Glutamatergic neuron (in vitro differentiated cells): ENCODE results near the gene CEP85. TPM values are rescaled to one million over a fixed set of nuclear protein-coding genes. Genes with fewer than 3 reads are reported as not detected.

ENCODE experiments used
- DNase-seq: peaks from one replicate; pipeline ENCODE4 v3.0.0; 2022
- H3K27ac Mint-ChIP-seq: one replicate; pipeline ENCODE4 v1.8.0; 2020; ENCODE audit warnings: mild to moderate bottlenecking, mixed read lengths, inconsistent platforms; ENCODE audit not compliant: unreplicated experiment
- H3K27me3 Mint-ChIP-seq: one replicate; pipeline ENCODE4 v1.8.0; 2020; ENCODE audit warnings: mild to moderate bottlenecking, moderate library complexity, mixed read lengths, inconsistent platforms; ENCODE audit not compliant: unreplicated experiment
- H3K36me3 Mint-ChIP-seq: one replicate; pipeline ENCODE4 v1.8.0; 2020; ENCODE audit warnings: mild to moderate bottlenecking, mixed read lengths, inconsistent platforms; ENCODE audit not compliant: unreplicated experiment
- H3K4me1 Mint-ChIP-seq: one replicate; pipeline ENCODE4 v1.8.0; 2020; ENCODE audit warnings: mild to moderate bottlenecking, low read depth, mixed read lengths, inconsistent platforms; ENCODE audit not compliant: unreplicated experiment
- H3K4me3 Mint-ChIP-seq: one replicate; pipeline ENCODE4 v1.8.0; 2020; ENCODE audit warnings: mild to moderate bottlenecking, mixed read lengths, inconsistent platforms; ENCODE audit not compliant: unreplicated experiment
- H3K9me3 Mint-ChIP-seq: one replicate; pipeline ENCODE4 v1.8.0; 2020; ENCODE audit warnings: mild to moderate bottlenecking, moderate library complexity, mixed read lengths, inconsistent platforms; ENCODE audit not compliant: unreplicated experiment
- total RNA-seq: library from RNA; stranded (reverse); fragmentation: NEBNext Ultra II Directional; extraction: Animal tissue kit (Norgen Biotek cat#: 25700); gene quantifications from one replicate; pipeline ENCODE4 v1.2.1, GENCODE V29; 2021; ENCODE audit not compliant: unreplicated experiment
- TF ChIP-seq, protein P1 (sequence below): fragments of 200-600 bp; sonication (generic); IDR thresholded peaks from one replicate; pipeline ENCODE4 v1.5.0; 2021; ENCODE audit not compliant: partially characterized antibody, unreplicated experiment

CEP85 gene
- total RNA-seq, 1 donor from 2014 or later = 28.2 TPM

- Mint-ChIP-seq H3K27ac (no peak overlapping the region), H3K9me3 (no peaks in the 10 kb centered on the region), H3K27me3 (peaks cover 1% of the 10 kb centered on the region), H3K36me3 (no peaks in the 10 kb centered on the region), H3K4me3 (no peak overlapping the region), H3K4me1 (no peaks in the 10 kb centered on the region)
- TF ChIP-seq, protein P1, sequence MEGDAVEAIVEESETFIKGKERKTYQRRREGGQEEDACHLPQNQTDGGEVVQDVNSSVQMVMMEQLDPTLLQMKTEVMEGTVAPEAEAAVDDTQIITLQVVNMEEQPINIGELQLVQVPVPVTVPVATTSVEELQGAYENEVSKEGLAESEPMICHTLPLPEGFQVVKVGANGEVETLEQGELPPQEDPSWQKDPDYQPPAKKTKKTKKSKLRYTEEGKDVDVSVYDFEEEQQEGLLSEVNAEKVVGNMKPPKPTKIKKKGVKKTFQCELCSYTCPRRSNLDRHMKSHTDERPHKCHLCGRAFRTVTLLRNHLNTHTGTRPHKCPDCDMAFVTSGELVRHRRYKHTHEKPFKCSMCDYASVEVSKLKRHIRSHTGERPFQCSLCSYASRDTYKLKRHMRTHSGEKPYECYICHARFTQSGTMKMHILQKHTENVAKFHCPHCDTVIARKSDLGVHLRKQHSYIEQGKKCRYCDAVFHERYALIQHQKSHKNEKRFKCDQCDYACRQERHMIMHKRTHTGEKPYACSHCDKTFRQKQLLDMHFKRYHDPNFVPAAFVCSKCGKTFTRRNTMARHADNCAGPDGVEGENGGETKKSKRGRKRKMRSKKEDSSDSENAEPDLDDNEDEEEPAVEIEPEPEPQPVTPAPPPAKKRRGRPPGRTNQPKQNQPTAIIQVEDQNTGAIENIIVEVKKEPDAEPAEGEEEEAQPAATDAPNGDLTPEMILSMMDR = no peak
- DNase-seq = no peak
Observed at GRCh38 chr1:26314501-26314900, 80.5 kb downstream of the CEP85 start.

DNA sequence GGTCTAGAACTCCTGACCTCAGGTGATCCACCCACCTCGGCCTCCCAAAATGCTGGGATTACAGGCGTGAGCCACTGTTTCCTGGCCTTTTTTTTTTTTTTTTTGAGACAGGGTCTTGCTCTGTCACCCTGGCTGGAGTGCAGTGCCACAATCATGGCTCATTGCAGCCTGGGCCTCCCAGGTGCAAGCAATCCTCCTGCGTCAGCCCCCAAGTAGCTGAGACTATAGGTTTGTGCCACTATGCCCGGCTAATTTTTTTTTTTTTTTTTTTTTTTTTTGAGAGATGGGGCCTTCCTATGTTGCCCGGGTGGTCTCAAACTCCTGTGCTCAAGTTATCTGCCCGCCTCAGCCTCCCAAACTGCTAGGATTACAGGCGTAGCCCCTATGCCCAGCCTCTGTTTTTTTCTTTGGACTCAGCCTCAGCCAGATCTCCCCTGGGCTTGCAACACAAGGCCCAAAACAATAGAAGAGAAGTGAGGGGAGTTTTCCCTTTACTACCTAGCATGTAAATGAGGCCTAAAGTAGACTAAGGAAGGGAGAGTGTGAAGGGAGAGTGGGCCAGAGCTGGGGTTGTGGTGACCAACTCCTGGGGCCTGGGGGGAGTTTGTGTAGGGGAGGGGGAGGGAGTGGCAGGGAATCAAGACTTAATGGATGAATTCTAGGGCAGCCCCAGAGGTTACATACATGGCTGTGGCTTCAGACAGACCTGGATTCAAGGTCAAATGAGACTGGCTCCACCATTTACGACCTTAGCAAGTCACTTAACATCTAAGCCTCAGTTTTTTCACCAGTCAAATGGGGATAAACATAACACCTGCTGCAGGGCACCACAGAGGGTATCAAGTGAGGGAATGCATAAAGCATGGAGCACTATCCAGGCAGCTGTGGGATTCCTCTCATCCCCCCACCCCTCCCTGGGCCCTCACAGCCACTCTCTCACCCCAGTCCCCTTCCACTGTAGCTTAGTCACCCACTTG, 82.2 kb downstream of the CEP85 start:
- no peak overlapping the region for H3K4me3 Mint-ChIP-seq
- no peaks in the 10 kb centered on the region for H3K36me3 Mint-ChIP-seq
- DNase-seq = no peak
- no peaks in the 10 kb centered on the region for H3K9me3 Mint-ChIP-seq
- H3K4me1 Mint-ChIP-seq = peaks cover 2% of the 10 kb centered on the region
- TF ChIP-seq, protein P1 = no peak
- no peak overlapping the region for H3K27ac Mint-ChIP-seq
- H3K27me3 Mint-ChIP-seq = peaks cover 1% of the 10 kb centered on the region

DNA sequence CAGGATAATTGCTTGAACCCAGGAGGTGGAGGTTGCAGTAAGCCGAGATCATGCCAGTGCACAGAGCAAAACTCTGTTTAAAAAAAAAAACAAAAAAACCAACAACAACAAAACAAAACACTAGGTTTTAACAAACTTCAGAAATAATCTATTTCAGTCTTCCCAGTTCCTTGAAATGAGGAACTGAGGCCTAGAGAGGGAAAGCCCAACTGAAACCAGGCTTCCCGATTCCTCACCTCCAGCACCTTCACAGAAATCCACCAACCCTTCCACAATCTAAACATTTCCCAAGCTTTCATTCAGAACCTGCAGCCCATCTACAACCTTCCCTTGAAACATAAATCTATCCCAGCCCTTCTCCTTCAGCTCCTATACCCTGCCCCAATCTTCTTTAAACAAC, 83.1 kb downstream of the CEP85 start:
- Mint-ChIP-seq H3K27me3 (peaks cover 1% of the 10 kb centered on the region), H3K4me3 (no peak overlapping the region), H3K36me3 (no peaks in the 10 kb centered on the region), H3K27ac (peak overlapping the region; percentile 13), H3K9me3 (no peaks in the 10 kb centered on the region), H3K4me1 (peaks cover 7% of the 10 kb centered on the region)
- DNase-seq = no peak
- TF ChIP-seq, protein P1 = no peak

GRCh38 chr1:26317612-26318337, 83.8 kb downstream of the CEP85 start, which contains the start of gene CD52:
Gene CD52 (plus strand): TSS chr1:26317958. CDS start chr1:26318018, 60 bp downstream.
- Mint-ChIP-seq H3K36me3 (no peaks in the 10 kb centered on the region), H3K9me3 (no peaks in the 10 kb centered on the region), H3K4me1 (peaks cover 7% of the 10 kb centered on the region), H3K27me3 (peaks cover 2% of the 10 kb centered on the region), H3K27ac (peak within 1 kb of the TSS; percentile 13), H3K4me3 (peak within 1 kb of the TSS; percentile 3)
- TF ChIP-seq, protein P1 = no peak
- no peak for DNase-seq
